Ovary (tissue), 3 donors: ENCODE measurements around the gene GABRR2.

ENCODE experiments used
- CTCF ChIP-seq, 3 donors: fragments of 450-650 bp in 2 of 3; fragments of 200-600 bp in 1 of 3; IDR thresholded peaks; one replicate each; pipeline versions ENCODE4 v1.5.1 to v1.8.0; 2016 to 2022; ENCODE audit warnings: antibody characterized with exemption in 3 of 3, mild to moderate bottlenecking in 1 of 3
- POLR2A ChIP-seq: fragments of 450-650 bp; IDR thresholded peaks from one replicate; pipeline ENCODE4 v1.6.1; 2017; ENCODE audit warnings: antibody characterized with exemption, mild to moderate bottlenecking, moderate library complexity
- donor health status: DM: no; HTN: no; CAD: no.

- TF ChIP-seq CTCF (IDR thresholded peaks at IDR 0.05) (no peak), POLR2A (no peak)
These were observed 41.6 kb upstream of the GABRR2 start for GRCh38 chr6:89356642-89357170.
